Fibroblast of lung (primary cell): Measurements from ENCODE around the gene SEMA3D. TPM values are rescaled to one million over a fixed set of nuclear protein-coding genes. Genes with fewer than 3 reads are reported as not detected.

Experiments
- DNase-seq, 2 donors: peaks; one replicate each; pipeline versions ENCODE4 v3.0.0 to v3.0.0-alpha.2; 2010; ENCODE audit warnings: low read depth in 2 of 2
- H2AFZ ChIP-seq: 2 replicates; pipeline ENCODE4 v1.5.1; 2012; ENCODE audit warnings: low read length, control low read depth, inconsistent platforms
- H3K27ac ChIP-seq: 2 replicates; pipeline ENCODE4 v1.5.1; 2011; ENCODE audit warnings: low read length, control low read depth; ENCODE audit not compliant: insufficient read depth
- H3K27me3 ChIP-seq: 2 replicates; pipeline ENCODE4 v1.5.1; 2011; ENCODE audit warnings: mild to moderate bottlenecking, low read length; ENCODE audit not compliant: control insufficient read depth, insufficient read depth
- H3K36me3 ChIP-seq: 2 replicates; pipeline ENCODE4 v1.5.1; 2011; ENCODE audit warnings: low read length; ENCODE audit not compliant: control insufficient read depth, insufficient read depth
- H3K4me1 ChIP-seq: 2 replicates; pipeline ENCODE4 v1.5.1; 2011; ENCODE audit warnings: low read length; ENCODE audit not compliant: control insufficient read depth, insufficient read depth; ENCODE audit errors: extremely low read depth
- H3K4me2 ChIP-seq: 2 replicates; pipeline ENCODE4 v1.5.1; 2011; ENCODE audit warnings: low read length, control low read depth; ENCODE audit not compliant: insufficient read depth; ENCODE audit errors: extremely low read depth
- H3K4me3 ChIP-seq, 4 experiments: fragments of 200-600 bp in 1 of 4; sonication (generic) in 1 of 4; replicated peaks in 1 of 4; 2 replicates each; pipeline ENCODE4 v1.5.1; 2011 to 2016; ENCODE audit warnings: low read length in 4 of 4, low read depth in 3 of 4, mild to moderate bottlenecking in 3 of 4, control low read depth in 2 of 4, inconsistent platforms in 1 of 4, mixed read lengths in 1 of 4; ENCODE audit not compliant: insufficient read depth in 1 of 4; ENCODE audit errors: control extremely low read depth in 1 of 4
- H3K79me2 ChIP-seq: 2 replicates; pipeline ENCODE4 v1.5.1; 2012; ENCODE audit warnings: mild to moderate bottlenecking, low read length, inconsistent platforms; ENCODE audit not compliant: control insufficient read depth, insufficient read depth
- H3K9ac ChIP-seq: 2 replicates; pipeline ENCODE4 v1.5.1; 2011; ENCODE audit warnings: mild to moderate bottlenecking, low read length, control low read depth; ENCODE audit not compliant: insufficient read depth
- H3K9me3 ChIP-seq: 2 replicates; pipeline ENCODE4 v1.5.1; 2012; ENCODE audit warnings: low read depth, low read length; ENCODE audit not compliant: control insufficient read depth, insufficient read depth
- H4K20me1 ChIP-seq: 2 replicates; pipeline ENCODE4 v1.5.1; 2011; ENCODE audit warnings: low read length; ENCODE audit not compliant: control insufficient read depth, insufficient read depth; ENCODE audit errors: extremely low read depth
- EZH2 ChIP-seq: IDR thresholded peaks from 2 replicates; pipeline ENCODE4 v1.5.1; 2012; ENCODE audit warnings: low read length, control low read depth, mild to moderate bottlenecking; ENCODE audit errors: missing control alignments
- polyA minus RNA-seq: library from RNA; depleted of rRNA, polyadenylated mRNA; stranded (reverse); fragments of >200 nt; gene quantifications from 2 replicates; pipeline ENCODE4 v1.2.3, GENCODE V29; 2011; ENCODE audit warnings: low replicate concordance
- polyA plus RNA-seq, 2 donors: library from polyadenylated mRNA; depleted of rRNA in 1 of 2; stranded (reverse) in 1 of 2; unstranded in 1 of 2; fragments of >200 nt; gene quantifications; 2 replicates each; pipeline ENCODE4 v1.2.1, GENCODE V29; 2011 to 2012; ENCODE audit warnings: missing spikeins in 1 of 2
- total RNA-seq: library from RNA; depleted of rRNA; stranded (reverse); fragments of >200 nt; gene quantifications from 2 replicates; pipeline ENCODE4 v1.2.1, GENCODE V29; 2014
- TF ChIP-seq, protein P1 (sequence below), 2 donors: IDR thresholded peaks in 1 of 2; conservative IDR thresholded peaks in 1 of 2; 1 replicate in 1 of 2; 2 replicates in 1 of 2; pipeline ENCODE4 v1.5.1; 2011 to 2012; ENCODE audit warnings: low read length in 2 of 2, control low read depth in 1 of 2, inconsistent platforms in 1 of 2, low read depth in 1 of 2, mild to moderate bottlenecking in 1 of 2

Gene SEMA3D
- total RNA-seq (4.6 and 12.1 TPM in 2 replicates), polyA plus RNA-seq (4.1 and 13.6 TPM in 2 replicates), polyA minus RNA-seq (1.4 and 8.4 TPM in 2 replicates)
- polyA plus RNA-seq (2012) = 1.9 and 6.8 TPM in 2 replicates

DNA sequence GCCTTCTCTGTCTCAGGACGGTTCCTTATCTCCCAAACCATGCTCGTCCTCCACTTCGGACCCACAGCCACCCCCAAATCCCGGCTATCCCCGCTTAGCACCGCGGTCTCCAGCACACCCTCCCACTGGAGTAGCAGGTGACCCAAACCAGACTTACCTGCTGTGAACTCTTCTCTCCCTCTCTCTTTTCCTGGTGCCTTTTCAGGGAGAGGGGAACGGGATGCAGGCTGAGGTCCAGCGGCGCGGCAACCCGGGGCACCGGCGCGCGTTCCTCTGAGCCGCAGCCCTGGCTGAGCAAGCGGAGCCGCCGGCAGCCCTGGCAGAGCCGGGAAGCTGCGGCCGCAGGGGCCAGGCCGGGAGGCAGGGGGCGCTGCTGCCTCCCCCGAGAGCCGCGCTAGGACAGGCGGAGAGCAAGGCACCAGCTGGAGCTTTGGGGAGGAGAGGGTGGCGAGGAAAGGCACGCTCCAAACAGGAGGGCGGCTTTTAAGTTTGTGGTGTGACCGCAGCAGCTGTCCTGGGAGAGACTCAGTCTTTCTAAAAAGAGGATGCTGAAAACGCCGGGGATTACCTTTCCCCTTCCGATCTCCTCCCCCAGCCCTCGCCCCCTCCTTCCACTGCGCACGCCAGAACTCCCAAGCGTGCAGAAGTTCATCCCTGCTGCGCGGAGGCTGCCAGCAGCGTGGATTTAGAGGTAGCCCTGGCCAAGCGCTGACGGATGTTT lies at the start of gene SEMA3D:
SEMA3D (minus strand) TSS at position 536 of the 721 bp plus-strand sequence. CDS start 65,165 bp downstream, outside the sequence.
- peak; percentile 85 to 87 for DNase-seq
- peak within 1 kb of the TSS; percentile 91 for H2AFZ ChIP-seq
- no peaks in the 10 kb centered on the region for H3K9me3 ChIP-seq
- H3K27me3 ChIP-seq = no peaks in the 10 kb centered on the region
- H3K79me2 ChIP-seq = no peaks in the 10 kb centered on the region
- peak within 1 kb of the TSS; percentile 64 to 85 (median 78) for H3K4me3 ChIP-seq
- peak within 1 kb of the TSS; percentile 35 for H3K9ac ChIP-seq
- H3K36me3 ChIP-seq = no peaks in the 10 kb centered on the region
- no peaks in the 10 kb centered on the region for H4K20me1 ChIP-seq
- H3K4me1 ChIP-seq = peaks cover 2% of the 10 kb centered on the region
- H3K4me2 ChIP-seq = peak within 1 kb of the TSS; percentile 92
- peak within 1 kb of the TSS; percentile 58 for H3K27ac ChIP-seq
- TF ChIP-seq, protein P1, sequence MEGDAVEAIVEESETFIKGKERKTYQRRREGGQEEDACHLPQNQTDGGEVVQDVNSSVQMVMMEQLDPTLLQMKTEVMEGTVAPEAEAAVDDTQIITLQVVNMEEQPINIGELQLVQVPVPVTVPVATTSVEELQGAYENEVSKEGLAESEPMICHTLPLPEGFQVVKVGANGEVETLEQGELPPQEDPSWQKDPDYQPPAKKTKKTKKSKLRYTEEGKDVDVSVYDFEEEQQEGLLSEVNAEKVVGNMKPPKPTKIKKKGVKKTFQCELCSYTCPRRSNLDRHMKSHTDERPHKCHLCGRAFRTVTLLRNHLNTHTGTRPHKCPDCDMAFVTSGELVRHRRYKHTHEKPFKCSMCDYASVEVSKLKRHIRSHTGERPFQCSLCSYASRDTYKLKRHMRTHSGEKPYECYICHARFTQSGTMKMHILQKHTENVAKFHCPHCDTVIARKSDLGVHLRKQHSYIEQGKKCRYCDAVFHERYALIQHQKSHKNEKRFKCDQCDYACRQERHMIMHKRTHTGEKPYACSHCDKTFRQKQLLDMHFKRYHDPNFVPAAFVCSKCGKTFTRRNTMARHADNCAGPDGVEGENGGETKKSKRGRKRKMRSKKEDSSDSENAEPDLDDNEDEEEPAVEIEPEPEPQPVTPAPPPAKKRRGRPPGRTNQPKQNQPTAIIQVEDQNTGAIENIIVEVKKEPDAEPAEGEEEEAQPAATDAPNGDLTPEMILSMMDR (conservative IDR thresholded peaks at IDR 0.05 in 1 of 2, IDR thresholded peaks at IDR 0.05 in 1 of 2; ENCODE audit: low read depth in 1 of 2, low read length in 2 of 2) = peak; percentile 71 to 91
- TF ChIP-seq EZH2 = no peak

DNA sequence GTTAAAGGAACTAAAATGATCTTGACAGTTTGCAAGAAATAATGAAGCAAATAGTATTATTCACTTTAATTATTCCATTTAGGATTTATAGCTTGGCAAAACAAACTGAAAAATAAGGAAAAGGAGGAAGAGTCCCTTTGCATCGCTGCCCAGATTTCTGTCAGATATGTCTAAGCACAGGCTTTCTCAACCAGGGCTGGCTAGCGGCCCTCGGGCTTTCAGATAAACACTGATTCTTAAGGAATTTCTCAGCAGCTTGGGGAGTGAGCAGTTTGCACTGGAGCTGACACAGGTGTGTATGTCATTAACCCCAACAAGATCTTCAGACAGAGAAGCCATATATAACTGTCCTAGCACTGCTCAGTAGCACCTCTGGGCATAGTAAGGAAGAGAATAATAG lies 47.9 kb upstream of the SEMA3D start:
- no peaks in the 10 kb centered on the region for H3K4me1 ChIP-seq
- H3K4me2 ChIP-seq = no peak overlapping the region
- H3K9me3 ChIP-seq = no peaks in the 10 kb centered on the region
- TF ChIP-seq, protein P1 (conservative IDR thresholded peaks at IDR 0.05 in 1 of 2, IDR thresholded peaks at IDR 0.05 in 1 of 2; ENCODE audit: low read depth in 1 of 2, low read length in 2 of 2) = no peak
- TF ChIP-seq EZH2 = no peak
- H3K9ac ChIP-seq = no peak overlapping the region
- no peak overlapping the region for H3K4me3 ChIP-seq
- H2AFZ ChIP-seq = no peak overlapping the region
- H3K27me3 ChIP-seq = no peaks in the 10 kb centered on the region
- DNase-seq = peak; percentile 13 to 22
- no peaks in the 10 kb centered on the region for H3K79me2 ChIP-seq
- no peaks in the 10 kb centered on the region for H3K36me3 ChIP-seq
- no peak overlapping the region for H3K27ac ChIP-seq
- no peaks in the 10 kb centered on the region for H4K20me1 ChIP-seq

DNA sequence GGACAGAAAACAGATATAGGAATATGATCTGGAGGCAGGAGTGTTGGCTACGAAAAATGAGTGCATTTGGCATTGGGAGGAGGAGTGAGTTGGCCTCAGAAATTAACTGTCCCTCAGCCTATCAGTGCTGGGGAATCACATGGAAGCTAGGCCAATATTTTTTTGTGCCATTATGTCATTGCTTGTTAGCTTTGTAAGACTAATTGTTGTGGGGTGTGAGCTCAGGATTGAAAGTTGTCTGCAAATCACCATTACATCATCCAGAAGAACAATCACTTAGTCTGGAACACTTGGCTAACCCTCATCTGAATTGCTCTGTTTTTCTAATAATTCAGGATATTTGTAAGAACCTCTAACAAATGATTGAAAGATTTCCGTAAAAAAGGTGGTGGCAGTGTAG lies 45.2 kb upstream of the SEMA3D start:
- H3K79me2 ChIP-seq = no peaks in the 10 kb centered on the region
- H3K4me3 ChIP-seq = no peak overlapping the region
- no peaks in the 10 kb centered on the region for H3K4me1 ChIP-seq
- no peak overlapping the region for H3K27ac ChIP-seq
- no peak overlapping the region for H2AFZ ChIP-seq
- H3K4me2 ChIP-seq = no peak overlapping the region
- H3K27me3 ChIP-seq = no peaks in the 10 kb centered on the region
- H4K20me1 ChIP-seq = no peaks in the 10 kb centered on the region
- H3K9ac ChIP-seq = no peak overlapping the region
- no peak for DNase-seq
- H3K9me3 ChIP-seq = no peaks in the 10 kb centered on the region
- no peak for TF ChIP-seq EZH2
- TF ChIP-seq, protein P1 (conservative IDR thresholded peaks at IDR 0.05 in 1 of 2, IDR thresholded peaks at IDR 0.05 in 1 of 2; ENCODE audit: low read depth in 1 of 2, low read length in 2 of 2) = no peak
- no peaks in the 10 kb centered on the region for H3K36me3 ChIP-seq
